K562 (cell line): ENCODE results near the gene DUS3L. TPM values are rescaled to one million over a fixed set of nuclear protein-coding genes. Genes with fewer than 3 reads are reported as not detected.

Experiments used
- ARHGAP35 ChIP-seq: fragments of 450-650 bp; IDR thresholded peaks from 2 replicates; pipeline ENCODE4 v1.6.1; 2018; ENCODE audit not compliant: partially characterized antibody
- ARID2 ChIP-seq: fragments of 450-650 bp; IDR thresholded peaks from 2 replicates; pipeline ENCODE4 v1.6.1; 2017; ENCODE audit warnings: antibody characterized with exemption, mild to moderate bottlenecking
- CC2D1A ChIP-seq: fragments of 450-650 bp; IDR thresholded peaks from 2 replicates; pipeline ENCODE4 v1.6.1; 2017; ENCODE audit warnings: mild to moderate bottlenecking
- CEBPG ChIP-seq, 3 experiments: fragments of 200-800 bp in 1 of 3; sonication (Bioruptor generic) in 1 of 3; sonication (generic) in 1 of 3; formaldehyde crosslinking in 1 of 3; IDR thresholded peaks in 2 of 3; conservative IDR thresholded peaks in 1 of 3; 2 replicates each; pipeline versions ENCODE4 v1.6.1 to v1.8.0; 2016 to 2022; ENCODE audit warnings: missing compliant biosample characterization in 2 of 3, missing genetic modification characterization in 2 of 3, mild to moderate bottlenecking in 1 of 3, missing genetic modification reagents in 1 of 3
- FOSL1 ChIP-seq: fragments of 200-800 bp; sonication (Bioruptor generic); conservative IDR thresholded peaks from 2 replicates; pipeline ENCODE4 v1.6.1; 2016; ENCODE audit warnings: missing genetic modification characterization, missing compliant biosample characterization
- FOXK1 ChIP-seq: sonication (generic); formaldehyde crosslinking; IDR thresholded peaks from 2 replicates; pipeline ENCODE4 v1.8.0; 2022; ENCODE audit warnings: missing genetic modification reagents, mild to moderate bottlenecking, borderline replicate concordance
- HDAC6 ChIP-seq: IDR thresholded peaks from 2 replicates; pipeline ENCODE4 v1.6.1; 2012; ENCODE audit warnings: low read depth, mild to moderate bottlenecking, control low read depth, inconsistent platforms, low read length, moderate library complexity
- KLF1 ChIP-seq: fragments of 450-650 bp; IDR thresholded peaks from 2 replicates; pipeline ENCODE4 v1.6.1; 2016; ENCODE audit warnings: missing genetic modification characterization, missing compliant biosample characterization
- MEIS2 ChIP-seq: fragments of 450-650 bp; IDR thresholded peaks from 2 replicates; pipeline ENCODE4 v1.6.1; 2014; ENCODE audit warnings: mild to moderate bottlenecking; ENCODE audit not compliant: partially characterized antibody
- MTA3 ChIP-seq: fragments of 450-650 bp; formaldehyde crosslinking; IDR thresholded peaks from 2 replicates; pipeline ENCODE4 v1.6.1; 2017; ENCODE audit warnings: mild to moderate bottlenecking, borderline replicate concordance
- NONO ChIP-seq, 2 experiments: fragments of 200-400 bp in 1 of 2; fragments of 450-650 bp in 1 of 2; formaldehyde crosslinking in 1 of 2; IDR thresholded peaks; 2 replicates each; pipeline ENCODE4 v1.6.1; 2017; ENCODE audit warnings: low read depth in 2 of 2, mild to moderate bottlenecking in 2 of 2, moderate library complexity in 2 of 2, low read length in 1 of 2
- SLC30A9 ChIP-seq: fragments of 250-450 bp; sonication (Bioruptor Pico); IDR thresholded peaks from 2 replicates; pipeline ENCODE4 v1.8.0; 2022; ENCODE audit warnings: mild to moderate bottlenecking, moderate library complexity
- ZBTB1 ChIP-seq: sonication (generic); formaldehyde crosslinking; IDR thresholded peaks from 2 replicates; pipeline ENCODE4 v1.8.1; 2023; ENCODE audit warnings: missing genetic modification reagents, low read depth, mild to moderate bottlenecking, borderline replicate concordance
- ZBTB9 ChIP-seq: fragments of 450-650 bp; formaldehyde crosslinking; IDR thresholded peaks from 2 replicates; pipeline ENCODE4 v1.4.0; 2020; ENCODE audit warnings: mild to moderate bottlenecking, moderate library complexity
- ZNF134 ChIP-seq: fragments of 250-450 bp; sonication (Bioruptor Pico); conservative IDR thresholded peaks from 2 replicates; pipeline ENCODE4 v1.4.0; 2020
- ZNF143 ChIP-seq: sonication (generic); formaldehyde crosslinking; IDR thresholded peaks from 2 replicates; pipeline ENCODE4 v1.9.0; 2022; ENCODE audit warnings: mild to moderate bottlenecking, missing genetic modification reagents
- ZNF146 ChIP-seq: IDR thresholded peaks from one replicate; pipeline ENCODE4 v1.6.1; 2018; ENCODE audit warnings: missing compliant biosample characterization; ENCODE audit not compliant: unreplicated experiment
- ZNF41 ChIP-seq: fragments of 250-450 bp; sonication (Bioruptor Pico); conservative IDR thresholded peaks from 2 replicates; pipeline ENCODE4 v1.4.0; 2020; ENCODE audit warnings: mild to moderate bottlenecking
- polyA plus RNA-seq, 8 experiments: library from polyadenylated mRNA; depleted of rRNA in 4 of 8; stranded (reverse) in 5 of 8; unstranded in 3 of 8; fragments of >200 nt; fragmentation: Nextera tagmentation in 2 of 8; fragmentation: Illumina TruSeq in 1 of 8; extraction: Ambion mirVana in 2 of 8; extraction: Trizol in 1 of 8; gene quantifications; 2 replicates each; pipeline versions ENCODE4 v1.2.1 to v1.2.3, GENCODE V29; 2011 to 2014; ENCODE audit warnings: inconsistent platforms in 1 of 8, missing spikeins in 1 of 8
- total RNA-seq, 7 experiments: library from RNA; depleted of rRNA in 6 of 7; stranded (reverse); fragments of >200 nt in 6 of 7; fragmentation: Illumina TruSeq in 2 of 7; extraction: Trizol in 2 of 7; gene quantifications; 2 replicates each; pipeline versions ENCODE4 v1.2.1 to v1.2.3, GENCODE V29; 2011 to 2021; ENCODE audit warnings: low replicate concordance in 1 of 7
- TF ChIP-seq, protein P1 (sequence below): fragments of 250-450 bp; sonication (Bioruptor Pico); IDR thresholded peaks from 2 replicates; pipeline ENCODE4 v1.4.0; 2020; ENCODE audit warnings: mild to moderate bottlenecking
- TF ChIP-seq, protein P2 (sequence below): fragments of 450-650 bp; formaldehyde crosslinking; conservative IDR thresholded peaks from 2 replicates; pipeline ENCODE4 v1.4.0; 2022; ENCODE audit warnings: mild to moderate bottlenecking, missing genetic modification characterization

DUS3L gene
- total and polyA plus RNA-seq, 9 of the 15 experiments (the other 6 are each of a cell fraction or from before 2014, with no cell fraction given): 1.7 to 102 (median 77.5) TPM

DNA sequence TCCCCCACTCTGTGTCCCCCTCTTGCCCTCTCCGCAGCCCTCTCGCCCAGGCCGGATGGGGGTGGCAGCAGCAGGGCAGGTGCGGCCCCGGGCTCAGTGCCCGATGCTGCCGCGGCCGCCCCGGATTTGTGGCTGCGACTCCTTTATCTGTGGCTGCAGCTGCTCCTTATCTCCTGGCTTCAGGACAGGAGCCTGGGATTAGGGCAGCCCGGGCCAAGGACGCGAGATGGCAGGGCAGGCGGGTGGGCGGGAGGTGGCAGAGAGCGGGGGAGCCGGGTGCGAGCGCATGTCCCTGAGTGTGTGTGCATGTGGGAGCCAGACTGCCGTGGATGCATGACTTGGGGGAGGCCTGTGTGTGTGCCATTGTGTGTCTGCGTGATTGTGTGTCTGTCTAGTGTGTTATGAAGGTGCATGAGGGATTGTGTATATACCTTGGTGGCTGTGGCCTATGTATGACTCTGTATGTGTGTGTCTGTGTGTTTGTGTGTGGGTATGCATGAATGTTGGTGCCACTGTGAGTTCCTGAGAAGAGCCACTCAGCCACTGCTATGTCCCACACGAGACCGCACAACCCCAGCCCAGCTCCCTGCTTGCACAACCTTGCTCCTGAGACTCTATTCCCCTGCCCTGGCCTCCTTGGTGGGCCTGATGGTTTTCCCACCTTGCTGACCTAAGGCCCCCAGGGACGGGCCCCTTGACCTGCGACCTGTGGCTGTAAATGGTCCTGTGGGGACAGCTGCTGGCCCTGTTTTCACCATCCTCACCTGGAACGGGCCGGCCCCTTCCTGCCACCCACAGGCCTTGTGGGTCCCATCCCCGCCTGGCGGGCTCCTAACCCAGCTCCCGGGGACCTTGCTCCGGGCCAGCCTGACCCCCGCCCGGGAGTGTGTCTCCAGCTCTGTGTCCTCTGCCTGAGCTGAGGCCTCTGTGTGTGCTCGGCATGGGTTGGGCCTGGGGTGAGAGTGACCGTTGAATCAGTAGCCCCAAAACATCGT lies 8.6 kb upstream of the DUS3L start (continued):
- TF ChIP-seq CEBPG (CRISPR knock-in tag; IDR thresholded peaks at IDR 0.05) (no peak; the same call in 1 of the 2 replicates), CEBPG (tag; conservative IDR thresholded peaks at IDR 0.05 in 1 of 2, IDR thresholded peaks at IDR 0.05 in 1 of 2) (peak in 1 of 2 experiments; percentile 14; a peak in 1 of 4 replicates), SLC30A9 (no peak), CC2D1A (peak; percentile 75; the same call in 1 of the 2 replicates), ZNF41 (CRISPR knock-in tag) (peak; percentile 58; the same call in 1 of the 2 replicates), MTA3 (peak; percentile 95), ARID2 (no peak), ZBTB1 (no peak; the same call in 1 of the 2 replicates), FOXK1 (CRISPR knock-in tag) (peak; percentile 89; the same call in 1 of the 2 replicates), MEIS2 (peak; percentile 29), ARHGAP35 (peak; percentile 78), ZNF143 (no peak), ZBTB9 (peak; percentile 96), FOSL1 (tag) (peak; percentile 59), ZNF134 (CRISPR knock-in tag) (peak; percentile 58; the same call in 1 of the 2 replicates), ZNF146 (CRISPR knock-in tag) (no peak), KLF1 (tag) (0 out of 2 replicates have a peak, but pooled peaks have one; percentile 37), HDAC6 (no peak), NONO (IDR thresholded peaks at IDR 0.05; ENCODE audit: low read depth in 2 of 2, low read length in 1 of 2) (peak in 1 of 2 experiments; percentile 95; a peak in 2 of 4 replicates)
- TF ChIP-seq, protein P1, sequence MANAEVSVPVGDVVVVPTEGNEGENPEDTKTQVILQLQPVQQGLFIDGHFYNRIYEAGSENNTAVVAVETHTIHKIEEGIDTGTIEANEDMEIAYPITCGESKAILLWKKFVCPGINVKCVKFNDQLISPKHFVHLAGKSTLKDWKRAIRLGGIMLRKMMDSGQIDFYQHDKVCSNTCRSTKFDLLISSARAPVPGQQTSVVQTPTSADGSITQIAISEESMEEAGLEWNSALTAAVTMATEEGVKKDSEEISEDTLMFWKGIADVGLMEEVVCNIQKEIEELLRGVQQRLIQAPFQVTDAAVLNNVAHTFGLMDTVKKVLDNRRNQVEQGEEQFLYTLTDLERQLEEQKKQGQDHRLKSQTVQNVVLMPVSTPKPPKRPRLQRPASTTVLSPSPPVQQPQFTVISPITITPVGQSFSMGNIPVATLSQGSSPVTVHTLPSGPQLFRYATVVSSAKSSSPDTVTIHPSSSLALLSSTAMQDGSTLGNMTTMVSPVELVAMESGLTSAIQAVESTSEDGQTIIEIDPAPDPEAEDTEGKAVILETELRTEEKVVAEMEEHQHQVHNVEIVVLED: peak; percentile 50; the same call in 1 of the 2 replicates
- TF ChIP-seq, protein P2, sequence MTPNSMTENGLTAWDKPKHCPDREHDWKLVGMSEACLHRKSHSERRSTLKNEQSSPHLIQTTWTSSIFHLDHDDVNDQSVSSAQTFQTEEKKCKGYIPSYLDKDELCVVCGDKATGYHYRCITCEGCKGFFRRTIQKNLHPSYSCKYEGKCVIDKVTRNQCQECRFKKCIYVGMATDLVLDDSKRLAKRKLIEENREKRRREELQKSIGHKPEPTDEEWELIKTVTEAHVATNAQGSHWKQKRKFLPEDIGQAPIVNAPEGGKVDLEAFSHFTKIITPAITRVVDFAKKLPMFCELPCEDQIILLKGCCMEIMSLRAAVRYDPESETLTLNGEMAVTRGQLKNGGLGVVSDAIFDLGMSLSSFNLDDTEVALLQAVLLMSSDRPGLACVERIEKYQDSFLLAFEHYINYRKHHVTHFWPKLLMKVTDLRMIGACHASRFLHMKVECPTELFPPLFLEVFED: 0 out of 2 replicates have a peak, but pooled peaks have one; percentile 63
